Keratinocyte (primary cell): ENCODE data around the gene TMPRSS4. TPM values are rescaled to one million over a fixed set of nuclear protein-coding genes. Genes with fewer than 3 reads are reported as not detected.

Experiments
- DNase-seq: peaks from one replicate; pipeline ENCODE4 v3.0.0-alpha.2; 2011; ENCODE audit warnings: low read depth, missing footprints, low spot score
- FAIRE-seq: peaks from 2 replicates; lab custom pipeline; 2011; peaks lifted over from hg19 to GRCh38; lab: Jason Lieb, UNC
- H2AFZ ChIP-seq: 2 replicates; pipeline ENCODE4 v1.6.0; 2012; ENCODE audit warnings: low read length, control low read depth, inconsistent platforms; ENCODE audit not compliant: control insufficient read depth
- H3K27ac ChIP-seq: 2 replicates; pipeline ENCODE4 v1.5.1; 2011; ENCODE audit warnings: low read length; ENCODE audit not compliant: control insufficient read depth, insufficient read depth
- H3K27me3 ChIP-seq: 3 replicates; pipeline ENCODE4 v1.6.0; 2011; ENCODE audit warnings: low read length; ENCODE audit not compliant: control insufficient read depth, insufficient read depth; ENCODE audit errors: extremely low read depth
- H3K36me3 ChIP-seq, 2 experiments: 2 replicates in 1 of 2; 3 replicates in 1 of 2; pipeline ENCODE4 v1.5.1; 2011; ENCODE audit warnings: low read length in 2 of 2, mild to moderate bottlenecking in 1 of 2; ENCODE audit not compliant: control insufficient read depth in 2 of 2, insufficient read depth in 2 of 2; ENCODE audit errors: extremely low read depth in 1 of 2
- H3K4me1 ChIP-seq: 3 replicates; pipeline ENCODE4 v1.5.1; 2011; ENCODE audit warnings: low read length; ENCODE audit not compliant: control insufficient read depth, insufficient read depth; ENCODE audit errors: extremely low read depth
- H3K4me2 ChIP-seq: 3 replicates; pipeline ENCODE4 v1.6.0; 2011; ENCODE audit warnings: low read depth, low read length; ENCODE audit not compliant: control insufficient read depth, insufficient read depth; ENCODE audit errors: extremely low read depth
- H3K4me3 ChIP-seq, 3 experiments: fragments of 200-600 bp in 1 of 3; sonication (generic) in 1 of 3; 2 replicates in 2 of 3; 3 replicates in 1 of 3; pipeline ENCODE4 v1.5.1; 2011 to 2016; ENCODE audit warnings: low read length in 3 of 3, mild to moderate bottlenecking in 3 of 3, control low read depth in 2 of 3, inconsistent platforms in 1 of 3, low read depth in 1 of 3, mixed read lengths in 1 of 3, mixed run types in 1 of 3, moderate library complexity in 1 of 3; ENCODE audit not compliant: control insufficient read depth in 2 of 3, insufficient read depth in 2 of 3; ENCODE audit errors: extremely low read depth in 1 of 3
- H3K79me2 ChIP-seq: 2 replicates; pipeline ENCODE4 v1.6.0; 2012; ENCODE audit warnings: low read length; ENCODE audit not compliant: control insufficient read depth, insufficient read depth
- H3K9ac ChIP-seq: 3 replicates; pipeline ENCODE4 v1.6.0; 2011; ENCODE audit warnings: low read length; ENCODE audit not compliant: control insufficient read depth, insufficient read depth; ENCODE audit errors: extremely low read depth
- H3K9me1 ChIP-seq: 3 replicates; pipeline ENCODE4 v1.6.0; 2011; ENCODE audit warnings: low read length; ENCODE audit not compliant: control insufficient read depth, insufficient read depth; ENCODE audit errors: extremely low read depth
- H3K9me3 ChIP-seq: 2 replicates; pipeline ENCODE4 v1.5.1; 2012; ENCODE audit warnings: low read depth, low read length; ENCODE audit not compliant: control insufficient read depth
- H4K20me1 ChIP-seq: 3 replicates; pipeline ENCODE4 v1.6.0; 2011; ENCODE audit warnings: low read length; ENCODE audit not compliant: control insufficient read depth, insufficient read depth; ENCODE audit errors: extremely low read depth
- EZH2 ChIP-seq: IDR thresholded peaks from one replicate; pipeline ENCODE4 v1.6.1; 2012; ENCODE audit warnings: inconsistent platforms, mild to moderate bottlenecking, low read length, moderate library complexity
- dilution Hi-C: fragments of 300-500 bp; cut with MboI; formaldehyde crosslinking; loops from one replicate; pipeline ENCODE4 v1.7.0; 2020; ENCODE audit warnings: low sequenced_read_pairs; ENCODE audit not compliant: extremely low pct_ligation_motif_present
- polyA plus RNA-seq, 5 experiments: library from polyadenylated mRNA; depleted of rRNA in 3 of 5; stranded (reverse) in 3 of 5; stranded (forward) in 1 of 5; unstranded in 1 of 5; fragments of >200 nt; gene quantifications; 1 replicate in 1 of 5; 2 replicates in 3 of 5; 3 replicates in 1 of 5; pipeline versions ENCODE4 v1.2.1 to v1.2.3, GENCODE V29; 2011 to 2012; ENCODE audit warnings: missing spikeins in 2 of 5, low read depth in 1 of 5, low replicate concordance in 1 of 5
- TF ChIP-seq, protein P1 (sequence below), 3 experiments: IDR thresholded peaks in 1 of 3; conservative IDR thresholded peaks in 1 of 3; optimal IDR thresholded peaks in 1 of 3; 2 replicates in 2 of 3; 3 replicates in 1 of 3; pipeline versions ENCODE3 to v1.5.1; 2011; ENCODE audit warnings: low read length in 3 of 3, mild to moderate bottlenecking in 3 of 3, moderate library complexity in 2 of 3, control low read depth in 1 of 3, inconsistent platforms in 1 of 3; ENCODE audit not compliant: insufficient read depth in 2 of 3; ENCODE audit errors: extremely low read depth in 1 of 3

Gene TMPRSS4
- polyA plus RNA-seq, 1 donor (not counting 4 experiments of a cell fraction or from before 2014, with no cell fraction given), result 1.2 TPM

DNA sequence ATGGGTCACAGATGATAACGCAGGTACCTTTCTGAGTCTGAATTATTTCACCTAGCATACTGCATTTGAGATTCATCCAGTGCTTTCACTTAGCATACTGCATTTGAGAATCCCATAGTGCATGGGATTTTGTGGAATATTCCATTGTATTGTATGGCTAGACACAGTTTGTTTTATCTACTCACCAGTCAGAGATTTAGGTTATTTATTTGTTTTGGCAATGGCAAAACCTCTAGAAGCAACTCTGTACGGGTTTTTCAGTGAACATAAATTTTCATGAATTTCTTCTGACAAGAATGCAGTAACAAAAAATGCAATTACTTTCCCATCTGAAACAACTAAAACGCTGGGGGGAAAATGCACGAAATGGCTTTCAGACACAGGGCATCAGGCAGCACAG is 51.4 kb downstream of the TMPRSS4 start:
- DNase-seq (no peak), FAIRE-seq (no peak)
- TF ChIP-seq EZH2, result no peak
- TF ChIP-seq, protein P1, sequence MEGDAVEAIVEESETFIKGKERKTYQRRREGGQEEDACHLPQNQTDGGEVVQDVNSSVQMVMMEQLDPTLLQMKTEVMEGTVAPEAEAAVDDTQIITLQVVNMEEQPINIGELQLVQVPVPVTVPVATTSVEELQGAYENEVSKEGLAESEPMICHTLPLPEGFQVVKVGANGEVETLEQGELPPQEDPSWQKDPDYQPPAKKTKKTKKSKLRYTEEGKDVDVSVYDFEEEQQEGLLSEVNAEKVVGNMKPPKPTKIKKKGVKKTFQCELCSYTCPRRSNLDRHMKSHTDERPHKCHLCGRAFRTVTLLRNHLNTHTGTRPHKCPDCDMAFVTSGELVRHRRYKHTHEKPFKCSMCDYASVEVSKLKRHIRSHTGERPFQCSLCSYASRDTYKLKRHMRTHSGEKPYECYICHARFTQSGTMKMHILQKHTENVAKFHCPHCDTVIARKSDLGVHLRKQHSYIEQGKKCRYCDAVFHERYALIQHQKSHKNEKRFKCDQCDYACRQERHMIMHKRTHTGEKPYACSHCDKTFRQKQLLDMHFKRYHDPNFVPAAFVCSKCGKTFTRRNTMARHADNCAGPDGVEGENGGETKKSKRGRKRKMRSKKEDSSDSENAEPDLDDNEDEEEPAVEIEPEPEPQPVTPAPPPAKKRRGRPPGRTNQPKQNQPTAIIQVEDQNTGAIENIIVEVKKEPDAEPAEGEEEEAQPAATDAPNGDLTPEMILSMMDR (optimal IDR thresholded peaks at IDR 0.05 in 1 of 3, IDR thresholded peaks at IDR 0.05 in 1 of 3, conservative IDR thresholded peaks at IDR 0.05 in 1 of 3; ENCODE audit: extremely low read depth in 1 of 3, insufficient read depth in 2 of 3, low read length in 3 of 3), result no peak
- Histone ChIP-seq H2AFZ (no peak overlapping the region), H3K27ac (no peak overlapping the region), H3K9me3 (no peaks in the 10 kb centered on the region), H3K4me1 (peaks cover 9% of the 10 kb centered on the region), H3K4me3 (no peak overlapping the region), H3K9ac (no peak overlapping the region), H4K20me1 (no peaks in the 10 kb centered on the region), H3K9me1 (no peaks in the 10 kb centered on the region), H3K36me3 (no peaks in the 10 kb centered on the region), H3K4me2 (no peak overlapping the region), H3K79me2 (no peaks in the 10 kb centered on the region), H3K27me3 (no peaks in the 10 kb centered on the region)
- dilution Hi-C loops, result no loop called here

GRCh38 chr11:118128721-118129470 is 52.0 kb downstream of the TMPRSS4 start:
- Histone ChIP-seq H3K27me3 (no peaks in the 10 kb centered on the region), H4K20me1 (no peaks in the 10 kb centered on the region), H3K4me3 (no peak overlapping the region), H3K4me1 (peaks cover 9% of the 10 kb centered on the region), H3K79me2 (no peaks in the 10 kb centered on the region), H3K27ac (no peak overlapping the region), H3K36me3 (no peaks in the 10 kb centered on the region), H3K9me1 (no peaks in the 10 kb centered on the region), H3K4me2 (no peak overlapping the region), H3K9me3 (no peaks in the 10 kb centered on the region), H2AFZ (no peak overlapping the region), H3K9ac (no peak overlapping the region)
- no peak for TF ChIP-seq EZH2
- TF ChIP-seq, protein P1 (optimal IDR thresholded peaks at IDR 0.05 in 1 of 3, IDR thresholded peaks at IDR 0.05 in 1 of 3, conservative IDR thresholded peaks at IDR 0.05 in 1 of 3; ENCODE audit: extremely low read depth in 1 of 3, insufficient read depth in 2 of 3, low read length in 3 of 3), result no peak
- dilution Hi-C loops, result no loop called here
- no peak for DNase-seq
- no peak for FAIRE-seq
